B cell (primary cell): ENCODE measurements around the gene SZT2. TPM values are rescaled to one million over a fixed set of nuclear protein-coding genes. Genes with fewer than 3 reads are reported as not detected.

Experiments used
- ATAC-seq: fragments of 200-7000 bp; cut with Tn5 transposase; one replicate; pipeline ENCODE4 v1.10.0; 2021; ENCODE audit warnings: low read depth, mild to moderate bottlenecking, moderate number of reproducible peaks, moderate library complexity
- CTCF ChIA-PET: fragments of 350-600 bp; sonication (Branson Sonifier 250); formaldehyde crosslinking; loops from one replicate; lab custom pipeline; 2021; ENCODE audit warnings: antibody characterized with exemption, inconsistent platforms; lab: Charles Lee
- POLR2A ChIA-PET: fragments of 350-600 bp; sonication (Branson Sonifier 250); formaldehyde crosslinking; loops from one replicate; lab custom pipeline; 2021; ENCODE audit warnings: antibody characterized with exemption; lab: Charles Lee
- DNase-seq: peaks from one replicate; pipeline ENCODE4 v3.0.0; 2013
- H2AFZ ChIP-seq: 2 replicates; pipeline ENCODE4 v1.6.1; 2012; ENCODE audit warnings: mild to moderate bottlenecking, low read depth, low read length; ENCODE audit not compliant: insufficient read depth, poor library complexity, severe bottlenecking
- H3K27ac ChIP-seq, 2 donors: 1 replicate in 1 of 2; 2 replicates in 1 of 2; pipeline ENCODE4 v1.5.1; 2012 to 2013; ENCODE audit warnings: low read length in 2 of 2, mild to moderate bottlenecking in 2 of 2, moderate library complexity in 1 of 2
- H3K27me3 ChIP-seq, 4 experiments: fragments of 200-600 bp in 1 of 4; sonication (generic) in 1 of 4; replicated peaks in 1 of 4; 1 replicate in 2 of 4; 2 replicates in 2 of 4; pipeline versions ENCODE4 v1.6.1 to v1.7.0; 2013 to 2016; ENCODE audit warnings: low read length in 3 of 4, mild to moderate bottlenecking in 2 of 4, mixed read lengths in 1 of 4, moderate library complexity in 1 of 4; ENCODE audit not compliant: insufficient read depth in 4 of 4, control insufficient read depth in 3 of 4; ENCODE audit errors: control extremely low read depth in 1 of 4
- H3K36me3 ChIP-seq, 2 experiments: replicated peaks in 1 of 2; 1 replicate in 1 of 2; 2 replicates in 1 of 2; pipeline versions ENCODE4 v1.6.1 to v1.7.1; 2013; ENCODE audit warnings: low read length in 1 of 2; ENCODE audit not compliant: insufficient read depth in 2 of 2, control insufficient read depth in 1 of 2; ENCODE audit errors: control extremely low read depth in 1 of 2, extremely low read depth in 1 of 2
- H3K4me1 ChIP-seq, 2 donors: fragments of 200-600 bp in 1 of 2; sonication (generic) in 1 of 2; 1 replicate in 1 of 2; 2 replicates in 1 of 2; pipeline versions ENCODE4 v1.5.1 to v1.6.1; 2013 to 2017; ENCODE audit warnings: low read length in 2 of 2; ENCODE audit not compliant: control insufficient read depth in 2 of 2, insufficient read depth in 2 of 2
- H3K4me2 ChIP-seq: replicated peaks from 2 replicates; pipeline ENCODE3; 2012; ENCODE audit warnings: mild to moderate bottlenecking, low read depth, low read length; ENCODE audit not compliant: poor library complexity, severe bottlenecking
- H3K4me3 ChIP-seq, 5 experiments: fragments of 200-600 bp in 1 of 5; sonication (generic) in 1 of 5; 1 replicate in 3 of 5; 2 replicates in 2 of 5; pipeline versions ENCODE4 v1.5.1 to v1.7.0; 2011 to 2016; ENCODE audit warnings: low read length in 4 of 5, mild to moderate bottlenecking in 4 of 5, low read depth in 2 of 5, control low read depth in 1 of 5, moderate library complexity in 1 of 5; ENCODE audit not compliant: insufficient read depth in 1 of 5; ENCODE audit errors: control extremely low read depth in 1 of 5, extremely low read depth in 1 of 5
- H3K79me2 ChIP-seq: fragments of 200-600 bp; sonication (generic); one replicate; pipeline ENCODE4 v1.6.0; 2016; ENCODE audit warnings: low read length; ENCODE audit not compliant: control insufficient read depth, insufficient read depth
- H3K9ac ChIP-seq: fragments of 200-600 bp; sonication (generic); 2 replicates; pipeline ENCODE4 v1.6.1; 2017; ENCODE audit warnings: mild to moderate bottlenecking, low read length, moderate library complexity
- H3K9me3 ChIP-seq, 3 donors: one replicate each; pipeline versions ENCODE4 v1.6.1 to v1.7.1; 2013; ENCODE audit warnings: low read length in 2 of 3; ENCODE audit not compliant: control insufficient read depth in 2 of 3, insufficient read depth in 1 of 3; ENCODE audit errors: control extremely low read depth in 1 of 3
- H4K20me1 ChIP-seq: 2 replicates; pipeline ENCODE4 v1.6.0; 2012; ENCODE audit warnings: mild to moderate bottlenecking, low read length; ENCODE audit not compliant: insufficient read depth, control insufficient read depth, poor library complexity, severe bottlenecking
- H3K27ac Mint-ChIP-seq: one replicate; pipeline ENCODE4 v1.8.0; 2021; ENCODE audit warnings: mixed read lengths
- H3K27me3 Mint-ChIP-seq: one replicate; pipeline ENCODE4 v1.8.0; 2021; ENCODE audit warnings: mixed read lengths
- H3K4me1 Mint-ChIP-seq: one replicate; pipeline ENCODE4 v1.8.0; 2021; ENCODE audit warnings: mixed read lengths
- H3K4me3 Mint-ChIP-seq: one replicate; pipeline ENCODE4 v1.8.0; 2021; ENCODE audit warnings: mixed read lengths
- H3K9me3 Mint-ChIP-seq: one replicate; pipeline ENCODE4 v1.8.0; 2022; ENCODE audit warnings: mixed read lengths; ENCODE audit not compliant: insufficient read depth
- CTCF ChIP-seq: fragments of 200-600 bp; IDR thresholded peaks from one replicate; pipeline ENCODE4 v1.8.0; 2022; ENCODE audit warnings: antibody characterized with exemption, mild to moderate bottlenecking
- EZH2 ChIP-seq: IDR thresholded peaks from 2 replicates; pipeline ENCODE4 v1.6.1; 2012; ENCODE audit warnings: borderline replicate concordance, low read depth, mild to moderate bottlenecking, moderate library complexity, low read length; ENCODE audit not compliant: insufficient read depth, poor library complexity, severe bottlenecking
- WGBS: methylation state at CpG from one replicate; pipeline ENCODE4 v1.1.5; 2013; ENCODE audit warnings: missing lambda C conversion rate; ENCODE audit not compliant: insufficient coverage; 5-methylcytosine and 5-hydroxymethylcytosine counted together
- intact Hi-C: fragments of 100-400 bp; cut with micrococcal nuclease; formaldehyde crosslinking; loops from one replicate; pipeline ENCODE4 v1.10.0; 2022
- polyA plus RNA-seq: library from polyadenylated mRNA; depleted of rRNA; stranded (reverse); fragments of >200 nt; gene quantifications from 2 replicates; pipeline ENCODE4 v1.2.3, GENCODE V29; 2012
- total RNA-seq, 2 donors: library from RNA; stranded (reverse); fragments of 120-200 nt in 1 of 2; gene quantifications; 1 replicate in 1 of 2; 2 replicates in 1 of 2; pipeline versions ENCODE4 v1.2.3 to v1.2.4, GENCODE V29; 2013 to 2022

Gene SZT2
- total and polyA plus RNA-seq, 2 donors (not counting 1 experiment from before 2014, with no cell fraction given) = 41.4 to 197 TPM

- POLR2A ChIA-PET = interaction anchor here (0.5 kb wide), 1 partner anchor 683 kb away, joined by 4 read pairs; no protein-coding TSS in a partner anchor
- intact Hi-C loops = no loop called here
Measured at GRCh38 chr1:43446881-43447835, 57.5 kb downstream of the SZT2 start.

More at GRCh38 chr1:43446881-43447835, 57.5 kb downstream of the SZT2 start:
- Mint-ChIP-seq H3K4me3 (no peak overlapping the region), H3K27ac (no peak overlapping the region), H3K4me1 (no peaks in the 10 kb centered on the region), H3K27me3 (no peaks in the 10 kb centered on the region), H3K9me3 (no peaks in the 10 kb centered on the region)
- no peaks in the 10 kb centered on the region for H4K20me1 ChIP-seq
- no peaks in the 10 kb centered on the region for H3K4me1 ChIP-seq
- 96% methylated on average over 18 of the region's 19 CpGs for WGBS
- H3K9ac ChIP-seq = no peak overlapping the region
- H3K27me3 ChIP-seq = no peaks in the 10 kb centered on the region
- H3K4me3 ChIP-seq = no peak overlapping the region
- ATAC-seq (no peak), DNase-seq (no peak)
- CTCF ChIA-PET = no interaction called here
- no peak overlapping the region for H3K27ac ChIP-seq
- no peak for TF ChIP-seq CTCF
- TF ChIP-seq EZH2 = no peak
- peaks cover 0 to 82% of the 10 kb centered on the region in 2 experiments for H3K36me3 ChIP-seq
- no peaks in the 10 kb centered on the region for H3K9me3 ChIP-seq
- H3K79me2 ChIP-seq = no peaks in the 10 kb centered on the region
- no peak overlapping the region for H2AFZ ChIP-seq
- H3K4me2 ChIP-seq = no peak overlapping the region
